Measurements from ENCODE around the gene PRELP. TPM values are rescaled to one million over a fixed set of nuclear protein-coding genes. Genes with fewer than 3 reads are reported as not detected.

The PRELP gene
- total RNA-seq, 1 experiment from 2014 or later, result 0.07 TPM

- Histone ChIP-seq H4K91ac (ENCODE audit: insufficient read length, low read depth, low read length) (no peak overlapping the region), H3K9ac (ENCODE audit: extremely low read depth, insufficient read length, low read length) (no peak overlapping the region), H2AFZ (ENCODE audit: low read length) (no peak overlapping the region), H2BK12ac (ENCODE audit: insufficient read length, low read depth, low read length) (no peak overlapping the region), H3T11ph (ENCODE audit: low read length) (no peak overlapping the region), H3K23me2 (ENCODE audit: insufficient read length, low read depth, low read length, poor library complexity, severe bottlenecking) (no peaks in the 10 kb centered on the region), H3K4me1 (ENCODE audit: insufficient read depth, low read length) (peaks cover 3% of the 10 kb centered on the region; the same call in 1 of the 2 replicates), H2AK5ac (ENCODE audit: insufficient read length, low read length) (no peak overlapping the region), H2BK20ac (ENCODE audit: low read depth, low read length, poor library complexity, severe bottlenecking) (no peak overlapping the region), H3K4ac (ENCODE audit: low read depth, low read length) (no peak overlapping the region), H4K8ac (replicated peaks; ENCODE audit: insufficient read length, low read depth, low read length) (no peak overlapping the region), H3K9me3 (ENCODE audit: control insufficient read depth, low read depth, low read length) (no peaks in the 10 kb centered on the region), H3K27me3 (ENCODE audit: insufficient read depth, low read length) (no peaks in the 10 kb centered on the region), H3K14ac (ENCODE audit: insufficient read depth, low read length) (no peak overlapping the region), H3K27ac (ENCODE audit: insufficient read length, low read depth, low read length) (no peak overlapping the region), H2BK120ac (ENCODE audit: low read depth, low read length, poor library complexity, severe bottlenecking) (no peak overlapping the region), H4K20me1 (ENCODE audit: control insufficient read depth, insufficient read depth, insufficient read length) (no peaks in the 10 kb centered on the region), H3K18ac (ENCODE audit: insufficient read length, low read depth, low read length) (no peak overlapping the region), H2BK15ac (ENCODE audit: low read depth, low read length) (no peak overlapping the region), H3K23ac (ENCODE audit: insufficient read length, low read depth, low read length) (no peak overlapping the region), H3K4me2 (ENCODE audit: insufficient read depth, insufficient read length, low read length) (no peak overlapping the region), H3K79me2 (ENCODE audit: insufficient read depth, low read length) (no peaks in the 10 kb centered on the region), H4K5ac (ENCODE audit: insufficient read length, low read depth, low read length) (no peak overlapping the region), H3K79me1 (ENCODE audit: insufficient read depth, low read depth, low read length, poor library complexity, severe bottlenecking) (no peaks in the 10 kb centered on the region), H2BK5ac (ENCODE audit: insufficient read length, low read length) (no peak overlapping the region), H3K56ac (ENCODE audit: insufficient read length, low read depth, low read length) (no peak overlapping the region)
- no CpG with 5 or more reads among the region's 6 CpGs for WGBS (ENCODE audit: extremely low coverage, insufficient read length, low lambda C conversion rate)
- H3K36me3 Mint-ChIP-seq (ENCODE audit: insufficient read depth in 1 of 3, low read depth in 3 of 3), result no peaks in the 10 kb centered on the region
- no peak overlapping the region for H3K4me3 Mint-ChIP-seq
- H3K4me1 Mint-ChIP-seq, result peaks cover 17 to 35% of the 10 kb centered on the region in 2 experiments
- peaks cover 2% of the 10 kb centered on the region; the same call in 1 of the 2 replicates for H3K27me3 Mint-ChIP-seq (ENCODE audit: low read depth)
- no peak for TF ChIP-seq CTCF (conservative IDR thresholded peaks at IDR 0.05)
- H3K9me3 Mint-ChIP-seq, result no peaks in the 10 kb centered on the region
- DNase-seq, result no peak
- no peak overlapping the region for H3K27ac Mint-ChIP-seq
Observed at GRCh38 chr1:203471841-203472240, 3.8 kb upstream of the PRELP start.

Measured in H9 (cell line).